AG08395 (cell line): ENCODE measurements around the gene WDR70.
"Not testable (repeated sequence)": the region's sequence is repeated elsewhere in the genome, so short reads cannot be mapped to it uniquely, and the experiment has no call there.

ENCODE experiments used
- DNase-seq: peaks from one replicate; pipeline ENCODE4 v3.0.0; 2012; ENCODE audit warnings: mixed read lengths, low spot score

The WDR70 gene

DNA sequence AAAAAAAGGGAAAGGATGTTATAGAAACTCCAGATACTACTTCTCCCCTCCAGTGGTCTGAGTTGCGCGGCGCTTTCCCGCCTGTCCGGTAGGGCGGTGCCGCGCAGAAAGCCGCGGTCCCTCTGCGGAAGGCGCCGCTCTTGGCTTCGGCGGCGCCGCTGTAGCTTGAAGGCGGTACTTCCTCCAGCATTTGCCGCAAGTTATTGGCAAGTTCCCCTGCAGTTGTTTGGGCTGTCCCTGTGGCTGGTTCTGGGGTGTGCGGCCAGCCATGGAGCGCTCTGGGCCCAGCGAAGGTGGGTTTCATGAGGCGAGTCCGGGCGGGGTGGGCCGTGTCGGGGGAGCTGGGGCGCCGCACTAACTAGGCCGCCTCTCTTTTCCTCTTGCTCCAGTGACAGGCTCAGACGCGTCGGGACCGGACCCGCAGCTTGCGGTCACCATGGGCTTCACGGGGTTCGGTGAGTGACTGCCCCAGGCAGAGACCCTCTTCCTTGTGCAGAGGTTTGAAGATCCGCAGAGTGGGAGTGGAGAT lies at the start of gene WDR70:
TSS of gene WDR70 (plus strand) at position 219 of the 529 bp plus-strand sequence. CDS start at position 269, 50 bp downstream.
- peak; percentile 82 for DNase-seq

DNA sequence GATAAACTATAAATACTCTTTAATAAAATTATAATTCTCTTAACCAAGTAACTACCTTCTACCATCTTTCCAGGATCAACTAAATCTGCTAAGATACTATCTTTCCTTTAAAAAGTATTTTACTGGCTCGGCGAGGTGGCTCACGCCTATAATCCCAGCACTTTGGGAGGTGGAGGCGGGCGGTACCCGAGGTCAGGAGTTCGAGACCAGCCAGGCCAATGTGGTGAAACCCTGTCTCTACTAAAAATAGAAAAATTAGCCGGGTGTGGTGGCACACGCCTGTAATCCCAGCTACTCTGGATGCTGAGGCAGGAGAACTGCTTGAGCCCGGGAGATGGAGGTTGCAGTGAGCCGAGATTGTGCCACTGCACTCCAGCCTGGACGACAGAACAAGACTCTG lies 44.4 kb upstream of the WDR70 start:
- not testable (repeated sequence) for DNase-seq

DNA sequence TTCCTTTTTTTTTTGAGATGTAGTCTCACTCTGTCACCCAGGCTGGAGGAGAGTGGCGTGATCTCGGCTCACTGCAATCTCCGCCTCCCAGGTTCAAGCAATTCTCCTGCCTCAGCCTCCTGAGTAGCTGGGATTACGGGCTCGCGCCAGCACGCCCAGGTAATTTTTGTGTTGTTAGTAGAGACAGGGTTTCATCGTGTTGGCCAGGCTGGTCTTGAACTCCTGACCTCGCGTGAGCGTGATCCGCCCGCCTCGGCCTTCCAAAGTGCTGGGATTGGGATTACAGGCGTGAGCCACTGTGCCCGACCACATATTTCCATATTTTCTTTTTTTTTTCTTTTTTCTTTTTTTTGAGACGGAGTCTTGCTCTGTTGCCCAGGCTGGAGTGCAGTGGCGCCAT lies 36.4 kb upstream of the WDR70 start:
- not testable (repeated sequence) for DNase-seq

DNA sequence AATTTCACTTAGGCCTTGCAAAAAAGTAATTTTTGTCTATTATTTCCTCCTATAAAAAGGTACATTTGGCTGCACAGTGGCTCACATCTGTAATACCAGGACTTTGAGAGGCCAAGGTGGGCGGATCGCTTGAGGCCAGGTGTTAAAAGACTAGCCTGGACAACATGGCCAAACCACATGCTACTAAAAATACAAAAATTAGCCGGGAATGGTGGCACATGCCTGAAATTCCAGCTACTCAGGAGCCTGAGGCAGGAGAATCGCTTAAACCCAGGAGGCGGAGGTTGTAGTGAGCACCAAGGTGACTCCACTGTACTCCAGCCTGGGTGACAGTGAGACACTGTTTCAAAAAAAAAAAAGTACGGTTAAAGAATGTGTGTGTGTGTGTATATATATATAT lies 24.0 kb upstream of the WDR70 start:
- DNase-seq: no peak

DNA sequence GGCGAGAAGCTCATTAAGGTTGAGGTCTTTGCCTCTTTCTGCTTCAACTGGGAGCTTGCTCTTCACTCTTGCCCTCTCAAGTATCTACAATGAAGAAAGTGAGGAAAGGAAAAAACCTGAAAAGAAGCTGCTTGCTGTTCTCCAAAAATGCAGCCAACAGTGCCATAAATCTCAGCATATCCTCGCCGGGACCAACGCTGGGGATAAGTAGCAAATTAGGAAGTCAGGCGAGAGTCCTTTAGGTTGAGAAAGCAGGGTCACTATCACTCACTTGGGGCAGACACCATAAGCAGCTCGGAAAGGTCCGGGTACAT lies 8.6 kb upstream of the WDR70 start:
- no peak for DNase-seq

DNA sequence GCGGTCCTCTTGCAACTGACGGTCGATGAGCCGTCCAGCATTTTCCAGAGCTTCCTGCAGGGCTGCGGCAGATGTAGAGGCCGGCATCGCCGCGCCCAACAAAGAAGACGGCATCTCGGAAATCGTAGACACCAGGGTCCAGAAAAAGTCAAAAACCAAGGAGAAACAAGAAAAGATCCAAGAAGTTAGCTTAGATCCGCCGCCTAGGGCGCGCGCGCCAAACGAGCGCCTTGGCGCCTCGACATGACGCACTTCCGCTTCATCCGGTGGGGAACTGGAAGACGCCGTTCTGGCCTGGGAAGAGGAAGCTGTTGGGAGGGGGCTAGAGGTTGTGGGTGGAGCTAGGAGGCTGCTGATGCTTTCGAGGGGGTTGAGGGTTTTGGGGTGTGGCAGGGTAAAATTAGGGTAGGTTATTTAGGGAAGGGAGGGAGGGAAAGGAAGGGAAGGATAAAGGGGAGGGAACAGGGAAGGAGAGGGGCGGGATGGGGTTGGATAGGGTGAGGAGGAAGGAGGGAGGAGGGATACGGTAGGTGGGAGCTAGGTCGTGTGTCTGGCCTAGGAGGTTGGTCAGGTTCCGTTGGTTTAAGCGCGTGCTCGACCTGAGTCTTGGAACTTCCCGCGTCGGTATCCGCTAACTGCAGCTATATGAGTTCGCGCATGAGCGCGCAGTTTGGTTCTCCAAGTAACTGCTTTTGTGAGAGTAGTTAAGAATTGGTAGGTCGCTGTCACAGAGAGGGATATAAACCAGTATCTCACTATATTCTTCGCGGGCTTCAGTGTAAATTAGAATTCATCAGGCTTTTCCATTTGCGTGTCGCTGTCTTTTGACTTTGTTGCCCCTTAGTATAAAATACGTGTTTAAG lies 8.0 kb upstream of the WDR70 start, which contains the start of gene NUP155:
TSS of gene NUP155 (minus strand) at position 243 of the 863 bp plus-strand sequence. CDS start at position 114, 129 bp downstream.
- DNase-seq: peak; percentile 96

DNA sequence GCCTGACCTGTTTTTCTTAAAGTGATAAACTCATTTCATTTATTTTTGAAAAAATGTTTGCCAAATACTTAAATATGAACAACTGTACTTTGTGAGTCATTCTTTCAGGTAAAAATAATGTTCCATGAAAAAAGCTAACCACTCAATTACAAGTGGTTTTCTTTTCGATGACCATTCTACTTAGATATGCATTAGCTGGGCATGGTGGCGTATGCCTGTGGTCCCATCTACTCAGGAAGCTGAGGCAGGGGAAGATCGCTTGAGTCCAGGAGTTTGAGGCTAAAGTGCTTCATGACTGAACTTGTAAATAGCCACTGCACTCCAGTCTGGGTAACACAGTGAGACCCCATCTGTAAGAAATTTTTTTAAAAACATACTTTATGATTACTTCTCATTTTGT lies 4.0 kb upstream of the WDR70 start:
- no peak for DNase-seq

DNA sequence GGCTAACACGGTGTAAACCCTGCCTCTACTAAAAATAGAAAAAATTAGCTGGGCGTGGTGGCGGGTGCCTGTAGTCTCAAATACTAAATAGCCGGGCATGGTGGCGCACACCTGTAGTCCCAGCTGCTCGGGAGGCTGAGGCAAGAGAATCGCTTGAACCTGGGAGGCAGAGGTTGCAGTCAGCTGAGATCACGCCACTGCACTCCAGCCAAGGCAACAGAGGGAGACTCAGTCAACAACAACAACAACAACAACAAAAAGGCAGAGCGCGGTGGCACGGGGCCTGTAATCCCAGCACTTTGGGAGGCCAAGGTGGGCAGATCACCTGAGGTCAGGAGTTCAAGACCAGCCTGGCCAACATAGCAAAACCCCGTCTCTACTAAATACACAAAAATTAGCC lies 1.1 kb upstream of the WDR70 start:
- DNase-seq: not testable (repeated sequence)

DNA sequence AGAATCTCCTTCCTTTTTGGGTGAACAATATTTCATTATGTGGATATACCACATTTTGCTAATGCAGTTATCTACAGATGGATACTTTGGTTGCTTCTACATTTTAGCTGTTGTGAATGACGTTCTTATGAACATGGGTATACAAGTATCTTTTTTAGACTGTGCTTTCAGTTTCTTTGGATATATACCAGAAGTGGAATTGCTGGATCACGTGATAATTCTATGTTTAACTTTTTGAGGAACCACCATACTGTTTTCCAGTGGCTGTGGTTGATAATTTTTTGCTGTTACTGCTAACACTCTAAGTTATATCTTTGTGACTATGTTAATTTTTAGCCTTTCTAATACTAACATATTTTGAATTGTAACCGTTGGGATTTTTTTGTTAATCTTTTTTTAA lies 12.5 kb downstream of the WDR70 start:
- DNase-seq: no peak

DNA sequence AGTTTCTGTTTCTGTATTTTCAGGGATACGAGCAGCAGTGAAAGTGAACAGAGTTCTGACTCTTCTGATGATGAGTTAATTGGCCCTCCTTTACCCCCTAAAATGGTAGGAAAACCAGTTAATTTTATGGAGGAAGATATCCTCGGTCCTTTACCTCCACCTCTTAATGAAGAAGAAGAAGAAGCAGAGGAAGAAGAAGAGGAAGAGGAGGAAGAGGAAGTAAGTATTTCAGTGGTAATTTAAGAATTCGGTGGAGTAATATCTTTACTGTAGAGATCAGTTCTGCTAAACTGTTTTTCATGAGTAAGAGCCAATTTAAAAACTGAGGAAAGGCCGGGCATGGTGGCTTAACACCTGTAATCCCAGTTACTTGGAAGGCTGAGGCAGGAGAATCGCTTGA lies 17.2 kb downstream of the WDR70 start:
- DNase-seq: no peak

DNA sequence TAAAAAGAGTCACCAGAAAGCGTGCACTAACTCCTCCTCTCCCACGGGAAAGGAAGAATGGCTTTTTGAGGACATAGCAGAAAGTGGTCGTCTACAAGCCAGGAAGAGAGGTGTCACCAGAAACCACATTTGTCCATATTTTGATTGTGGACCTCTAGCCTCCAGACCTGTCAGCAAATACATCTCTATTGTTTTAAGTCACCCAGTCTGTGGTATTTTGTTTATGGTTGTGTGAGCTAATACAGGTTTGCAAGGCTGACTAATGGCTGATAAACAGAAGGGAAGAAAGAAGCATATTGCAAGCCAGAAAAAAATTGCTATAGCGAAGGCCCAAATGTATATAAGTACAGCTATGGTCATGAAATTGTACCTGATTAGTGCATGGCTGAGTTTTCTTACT lies 21.4 kb downstream of the WDR70 start:
- no peak for DNase-seq

DNA sequence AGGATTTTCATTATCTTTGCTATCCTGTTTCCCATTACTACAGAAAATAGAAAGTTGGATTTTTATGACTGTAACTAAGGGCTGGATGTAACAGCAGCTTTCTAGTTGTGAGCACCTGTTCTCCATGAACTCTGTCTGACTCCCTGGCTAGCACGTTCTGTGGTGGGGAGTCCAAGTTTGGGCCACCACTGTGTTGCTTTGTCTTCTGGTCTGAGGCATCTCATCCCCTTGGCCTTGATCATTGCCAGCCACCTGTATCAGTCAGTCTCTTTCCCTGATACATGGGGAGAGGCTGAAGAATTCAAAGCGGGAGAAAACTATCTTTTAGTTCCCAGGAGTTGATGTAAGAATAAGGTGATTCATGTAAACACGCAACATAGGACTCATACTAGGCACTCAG lies 33.4 kb downstream of the WDR70 start:
- no peak for DNase-seq

DNA sequence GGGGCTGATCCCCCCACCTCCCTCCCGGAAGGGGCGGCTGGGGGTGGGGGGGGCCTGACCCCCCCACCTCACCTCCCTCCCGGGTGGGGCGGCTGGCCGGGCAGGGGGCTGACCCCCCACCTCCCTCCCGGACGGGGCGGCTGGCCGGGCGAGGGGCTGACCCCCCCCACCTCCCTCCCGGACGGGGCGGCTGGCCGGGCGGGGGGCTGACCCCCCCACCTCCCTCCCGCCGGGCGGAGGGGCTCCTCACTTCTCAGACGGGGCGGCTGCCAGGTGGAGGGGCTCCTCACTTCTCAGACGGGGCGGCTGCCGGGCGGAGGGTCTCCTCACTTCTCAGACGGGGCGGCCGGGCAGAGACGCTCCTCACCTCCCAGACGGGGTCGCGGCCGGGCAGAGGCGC lies 36.3 kb downstream of the WDR70 start:
- DNase-seq: not testable (repeated sequence)

DNA sequence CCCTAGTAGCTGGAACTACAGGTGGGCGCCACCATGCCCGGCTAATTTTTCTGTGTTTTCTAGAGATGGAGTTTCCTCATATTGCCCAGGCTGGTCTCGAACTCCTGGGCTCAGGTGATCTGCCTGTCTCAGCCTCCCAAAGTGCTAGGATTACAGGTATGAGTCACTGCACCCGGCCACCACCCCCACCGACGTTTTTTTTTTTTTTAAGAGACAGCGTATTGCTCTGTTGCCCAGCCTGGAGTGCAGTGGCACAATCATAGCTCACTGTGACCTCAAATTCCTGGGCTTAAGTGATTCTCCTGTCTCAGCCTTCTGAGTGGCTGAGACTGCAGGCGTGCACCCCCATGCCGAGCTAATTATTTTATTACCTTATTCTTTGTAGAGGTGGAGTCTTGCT lies 38.2 kb downstream of the WDR70 start:
- DNase-seq: no peak

DNA sequence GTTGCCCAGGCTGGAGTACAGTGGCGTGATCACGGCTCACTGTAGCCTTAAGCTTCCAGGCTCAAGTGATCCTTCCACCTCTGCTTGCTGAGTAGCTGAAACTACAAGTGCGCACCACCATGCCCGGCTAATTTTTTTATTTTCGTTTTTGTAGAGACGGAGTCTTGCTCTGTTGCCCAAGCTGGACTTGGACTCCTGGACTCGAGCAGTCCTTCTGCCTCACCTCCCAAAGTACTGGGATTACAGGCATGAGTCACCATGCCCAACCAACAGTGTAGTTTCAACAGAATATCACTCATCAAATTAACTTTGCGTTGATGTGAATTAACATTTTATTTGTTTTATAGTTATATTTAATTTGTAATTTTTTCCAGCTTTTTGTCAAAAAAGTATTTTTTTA lies 45.3 kb downstream of the WDR70 start:
- DNase-seq: no peak

DNA sequence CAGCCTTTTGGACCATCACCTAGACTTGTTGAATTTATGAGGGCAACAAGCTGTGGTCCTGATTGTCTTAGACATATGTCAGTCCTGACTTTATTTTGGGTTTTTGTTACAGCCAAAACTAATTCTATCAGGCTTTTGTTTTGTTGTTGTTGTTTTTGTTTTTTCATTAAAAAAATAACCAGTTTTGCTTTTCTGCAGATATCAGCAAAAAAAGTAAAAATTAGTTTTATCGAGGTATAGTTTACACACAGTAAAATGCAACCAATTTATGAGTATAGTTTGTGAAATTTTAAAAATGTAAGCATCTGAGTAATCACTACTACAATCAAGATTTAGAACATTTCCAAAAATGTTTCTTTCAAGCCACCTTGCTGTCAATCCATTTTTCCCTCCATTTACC lies 48.9 kb downstream of the WDR70 start:
- DNase-seq: no peak

DNA sequence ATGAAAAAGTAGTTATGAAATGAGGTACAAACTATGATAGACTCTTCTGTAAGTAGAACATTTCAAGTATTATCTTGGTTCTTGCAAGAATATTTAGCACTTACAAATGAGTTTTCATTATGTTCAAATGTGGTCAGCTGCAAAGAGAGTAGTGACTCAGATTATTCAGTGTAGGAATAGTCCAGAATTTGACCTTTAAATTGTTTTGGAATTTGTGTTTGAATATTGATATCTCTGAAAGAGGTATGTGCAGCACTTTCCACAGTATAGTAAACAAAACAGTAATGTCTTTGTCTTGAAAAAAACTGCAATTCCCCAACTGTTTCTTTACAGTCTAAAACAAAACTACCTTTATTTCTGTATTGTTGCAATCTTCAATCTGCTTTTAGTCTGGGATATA lies 56.1 kb downstream of the WDR70 start:
- DNase-seq: peak; percentile 5

DNA sequence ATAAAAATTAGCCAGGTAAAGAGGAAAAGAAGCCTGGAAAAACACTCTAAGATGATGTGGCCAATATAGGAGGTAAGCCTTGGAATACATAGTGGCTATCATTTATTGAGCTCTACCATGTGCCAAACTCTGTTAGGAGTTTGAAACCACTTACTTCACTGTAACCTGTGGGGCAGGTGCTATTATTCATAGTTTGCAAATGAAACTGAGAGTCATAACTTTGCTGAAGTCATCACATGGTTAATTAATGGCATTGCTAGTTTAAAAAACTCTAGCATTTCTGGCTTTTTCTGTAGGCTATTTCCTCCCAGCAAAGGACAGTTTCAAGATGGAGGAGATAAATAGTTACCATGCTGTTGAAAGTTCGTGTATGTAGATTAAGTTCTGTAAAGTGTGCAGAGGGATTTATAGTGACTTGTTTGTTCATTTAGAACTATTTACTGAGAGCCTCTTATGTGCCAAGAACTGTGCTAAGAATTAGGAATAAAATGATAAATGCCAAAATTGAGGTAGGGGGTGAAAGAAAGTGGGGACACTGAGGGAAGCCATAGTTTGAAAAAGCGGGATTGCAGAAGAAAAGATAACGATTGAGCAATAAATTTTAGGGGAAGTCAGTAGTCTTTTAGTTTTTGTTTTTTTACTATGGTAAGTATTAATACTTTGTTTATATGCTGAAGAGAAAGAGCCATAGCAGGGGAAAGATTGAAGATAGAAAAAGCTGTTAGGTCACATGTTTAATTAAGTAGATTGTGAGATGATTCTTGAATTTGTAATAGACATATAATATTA lies 57.2 kb downstream of the WDR70 start:
- no peak for DNase-seq

DNA sequence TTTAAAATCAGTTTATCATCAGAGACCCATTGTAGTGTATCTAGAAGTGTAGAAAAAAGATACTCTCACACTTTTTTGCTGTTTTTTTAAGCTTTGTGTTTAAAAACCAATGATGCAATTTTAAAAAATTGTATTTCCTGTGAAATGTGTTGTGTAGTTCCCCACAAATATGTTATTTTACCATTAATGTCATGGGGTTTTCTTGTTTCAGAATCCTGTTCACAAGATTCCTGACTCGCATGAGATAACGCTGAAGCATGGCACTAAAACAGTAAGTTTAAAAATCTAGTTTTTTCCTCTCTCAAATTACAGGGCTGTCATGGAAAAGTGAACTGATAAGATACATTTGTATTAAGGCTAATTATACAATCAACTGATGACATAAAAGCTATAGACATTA lies 58.6 kb downstream of the WDR70 start:
- DNase-seq: no peak

DNA sequence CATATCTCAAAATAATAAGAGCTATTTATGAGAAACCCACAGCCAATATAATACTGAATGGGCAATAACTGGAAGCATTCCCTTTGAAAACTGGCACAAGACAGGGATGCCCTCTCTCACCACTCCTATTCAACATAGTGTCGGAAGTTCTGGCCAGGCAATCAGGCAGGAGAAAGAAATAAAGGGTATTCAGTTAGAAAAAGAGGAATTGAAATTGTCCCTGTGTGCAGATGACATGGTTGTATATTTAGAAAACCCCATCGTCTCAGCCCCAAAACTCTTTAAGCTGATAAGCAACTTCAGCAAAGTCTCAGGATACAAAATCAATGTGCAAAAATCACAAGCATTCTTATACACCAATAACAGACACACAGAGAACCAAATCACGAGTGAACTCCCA lies 66.7 kb downstream of the WDR70 start:
- DNase-seq: not testable (repeated sequence)

DNA sequence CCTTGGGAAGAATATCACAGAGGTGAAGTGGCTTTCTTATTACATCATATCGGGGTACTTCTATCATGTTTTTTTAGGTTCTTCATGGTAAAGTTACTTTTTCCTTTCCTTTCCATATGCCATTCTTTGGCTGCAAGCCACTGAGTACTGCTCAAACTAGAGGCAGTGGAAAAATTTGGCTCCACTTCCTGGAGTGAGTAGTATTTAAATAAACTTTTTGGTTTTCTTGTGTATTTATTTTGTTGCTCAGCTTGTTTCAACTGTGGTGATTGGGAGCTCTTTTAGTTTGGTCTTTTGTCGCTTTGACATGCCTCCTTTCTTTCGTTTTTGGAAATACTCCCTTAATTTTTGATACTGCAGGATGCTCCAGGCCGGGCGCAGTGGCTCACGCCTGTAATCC lies 69.8 kb downstream of the WDR70 start:
- no peak for DNase-seq

DNA sequence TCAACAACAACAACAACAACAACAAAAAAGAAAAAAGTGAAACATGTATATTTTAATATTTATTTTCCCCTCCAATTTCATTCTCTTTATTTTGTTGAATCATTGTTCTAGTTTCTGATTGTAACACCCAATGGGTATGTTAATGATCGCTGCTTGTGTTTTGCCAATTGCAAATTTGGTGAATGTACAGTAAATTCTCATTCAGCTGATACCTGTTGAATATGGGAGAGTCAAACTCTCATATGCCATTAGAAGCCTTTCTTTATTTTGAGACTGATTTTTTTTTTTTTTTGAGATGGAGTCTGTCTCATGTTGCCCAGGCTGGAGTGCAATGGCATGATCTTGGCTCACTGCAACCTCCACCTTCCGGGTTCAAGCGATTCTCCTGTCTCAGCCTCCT lies 72.9 kb downstream of the WDR70 start:
- not testable (repeated sequence) for DNase-seq

DNA sequence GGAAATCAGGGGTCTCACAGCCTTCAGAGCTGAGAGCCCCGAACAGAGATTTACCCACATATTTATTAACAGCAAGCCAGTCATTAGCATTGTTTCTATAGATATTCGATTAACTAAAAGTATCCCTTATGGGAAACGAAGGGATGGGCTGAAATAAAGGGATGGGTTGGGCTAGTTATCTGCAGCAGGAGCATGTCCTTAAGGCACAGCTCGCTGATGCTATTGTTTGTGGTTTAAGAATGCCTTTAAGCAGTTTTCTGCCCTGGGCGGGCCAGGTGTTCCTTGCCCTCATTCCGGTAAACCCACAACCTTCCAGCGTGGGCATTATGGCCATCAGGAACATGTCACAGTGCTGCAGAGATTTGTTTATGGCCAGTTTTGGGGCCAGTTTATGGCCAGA lies 74.1 kb downstream of the WDR70 start:
- not testable (repeated sequence) for DNase-seq
